AG10803 (cell line): Measurements from ENCODE around the gene CST1.
"Not testable (repeated sequence)": the region's sequence is repeated elsewhere in the genome, so short reads cannot be mapped to it uniquely, and the experiment has no call there.

Source experiments
- DNase-seq: peaks from one replicate; pipeline ENCODE4 v3.0.0; 2010; ENCODE audit warnings: low read depth
- H3K4me3 ChIP-seq: 2 replicates; pipeline ENCODE4 v1.5.1; 2011; ENCODE audit warnings: mild to moderate bottlenecking, low read length, control low read depth
- CTCF ChIP-seq: conservative IDR thresholded peaks from 2 replicates; pipeline ENCODE4 v1.5.1; 2011; ENCODE audit warnings: mild to moderate bottlenecking, low read length, control low read depth, inconsistent platforms

The CST1 gene

GRCh38 chr20:23744817-23745216 lies 5.9 kb downstream of the CST1 start:
- DNase-seq, result no peak
- no peak for TF ChIP-seq CTCF
- H3K4me3 ChIP-seq, result no peak overlapping the region

GRCh38 chr20:23735391-23735790 lies 15.3 kb downstream of the CST1 start:
- not testable (repeated sequence) for H3K4me3 ChIP-seq, DNase-seq

- not testable (repeated sequence) for DNase-seq, H3K4me3 ChIP-seq
Measured at GRCh38 chr20:23734949-23735348, 15.8 kb downstream of the CST1 start.

- DNase-seq, H3K4me3 ChIP-seq: not testable (repeated sequence)
Measured at GRCh38 chr20:23734440-23734839, 16.3 kb downstream of the CST1 start.

- DNase-seq, result no peak
- no peak for TF ChIP-seq CTCF
Measured at GRCh38 chr20:23727016-23727415, 23.7 kb downstream of the CST1 start.

GRCh38 chr20:23725102-23725501 lies 25.6 kb downstream of the CST1 start:
- no peak overlapping the region for H3K4me3 ChIP-seq
- DNase-seq, result no peak
- TF ChIP-seq CTCF, result no peak

More at GRCh38 chr20:23727016-23727415, 23.7 kb downstream of the CST1 start:
- no peak overlapping the region for H3K4me3 ChIP-seq

GRCh38 chr20:23723659-23724307 lies 27.0 kb downstream of the CST1 start:
- peak; percentile 14 for DNase-seq
- not testable (repeated sequence) for H3K4me3 ChIP-seq
- TF ChIP-seq CTCF, result peak; percentile 59

GRCh38 chr20:23722851-23723250 lies 27.9 kb downstream of the CST1 start:
- H3K4me3 ChIP-seq, DNase-seq: not testable (repeated sequence)

GRCh38 chr20:23721962-23722361 lies 28.8 kb downstream of the CST1 start:
- no peak for TF ChIP-seq CTCF
- H3K4me3 ChIP-seq, result no peak overlapping the region
- DNase-seq, result no peak

- DNase-seq, H3K4me3 ChIP-seq: not testable (repeated sequence)
Measured at GRCh38 chr20:23719351-23719750, 31.4 kb downstream of the CST1 start.

- not testable (repeated sequence) for H3K4me3 ChIP-seq, DNase-seq
Measured at GRCh38 chr20:23711778-23712177, 39.0 kb downstream of the CST1 start.
